Measurements from ENCODE around the gene TMOD2.

- no peak for TF ChIP-seq CTCF (conservative IDR thresholded peaks at IDR 0.05 in 1 of 2, IDR thresholded peaks at IDR 0.05 in 1 of 2; ENCODE audit: extremely low read depth in 1 of 2, insufficient read depth in 1 of 2, low read depth in 1 of 2, low read length in 2 of 2)
- no peak for TF ChIP-seq EZH2 (IDR thresholded peaks at IDR 0.05; ENCODE audit: borderline replicate concordance, low read length)
Observed at GRCh38 chr15:51718219-51718618, 33.2 kb upstream of the TMOD2 start.
